ENCODE results near the gene DACH1. TPM values are rescaled to one million over a fixed set of nuclear protein-coding genes. Genes with fewer than 3 reads are reported as not detected.

DACH1 gene
- total RNA-seq, 1 experiment from 2014 or later, result 1.2 TPM

- no peaks in the 10 kb centered on the region for H3K27me3 Mint-ChIP-seq (ENCODE audit: insufficient read depth, unreplicated experiment)
- peaks cover 6% of the 10 kb centered on the region for H3K4me1 Mint-ChIP-seq (ENCODE audit: low read depth, unreplicated experiment)
- H3K9me3 ChIP-seq, result no peaks in the 10 kb centered on the region
- H3K36me3 ChIP-seq (ENCODE audit: control insufficient read depth, insufficient read depth, low read length), result no peaks in the 10 kb centered on the region
- H3K27ac Mint-ChIP-seq (ENCODE audit: unreplicated experiment), result no peak overlapping the region
- no peaks in the 10 kb centered on the region for H3K27me3 ChIP-seq (replicated peaks; ENCODE audit: control insufficient read depth, insufficient read depth, low read length)
- H3K9me3 Mint-ChIP-seq (ENCODE audit: unreplicated experiment), result no peaks in the 10 kb centered on the region
- no peak overlapping the region for H3K4me3 Mint-ChIP-seq (ENCODE audit: unreplicated experiment)
- intact Hi-C loops (cut with micrococcal nuclease; ENCODE audit: unreplicated experiment), result loop anchor here (1.0 kb wide), 2 partner anchors 157 to 236 kb away; no protein-coding TSS in a partner anchor
- no peaks in the 10 kb centered on the region for H3K4me1 ChIP-seq
- BruUV-seq (replicated peaks), result no TSS peak
- ChIA-PET POLR2A (no interaction called here), CTCF (no interaction called here)
- peak; percentile 35 to 50 for TF ChIP-seq CTCF (IDR thresholded peaks at IDR 0.05; ENCODE audit: insufficient read depth in 1 of 2, low read depth in 1 of 2, low read length in 1 of 2, severe bottlenecking in 1 of 2, unreplicated experiment in 1 of 2)
- DNase-seq, result no peak
- no peak overlapping the region for H3K4me3 ChIP-seq (ENCODE audit: low read depth, low read length)
- H3K36me3 Mint-ChIP-seq (ENCODE audit: insufficient read depth, unreplicated experiment), result no peaks in the 10 kb centered on the region
Observed at GRCh38 chr13:71477735-71478134, 389.3 kb downstream of the DACH1 start.

GRCh38 chr13:71474936-71475335, 392.1 kb downstream of the DACH1 start:
- no peaks in the 10 kb centered on the region for H3K9me3 Mint-ChIP-seq (ENCODE audit: unreplicated experiment)
- CTCF ChIA-PET, result no interaction called here
- H3K27me3 ChIP-seq (replicated peaks; ENCODE audit: control insufficient read depth, insufficient read depth, low read length), result no peaks in the 10 kb centered on the region
- H3K9me3 ChIP-seq, result no peaks in the 10 kb centered on the region
- TF ChIP-seq CTCF (IDR thresholded peaks at IDR 0.05; ENCODE audit: insufficient read depth in 1 of 2, low read depth in 1 of 2, low read length in 1 of 2, severe bottlenecking in 1 of 2, unreplicated experiment in 1 of 2), result no peak
- H3K4me1 Mint-ChIP-seq (ENCODE audit: low read depth, unreplicated experiment), result peaks cover 5% of the 10 kb centered on the region
- no peaks in the 10 kb centered on the region for H3K36me3 Mint-ChIP-seq (ENCODE audit: insufficient read depth, unreplicated experiment)
- intact Hi-C loops (cut with micrococcal nuclease; ENCODE audit: unreplicated experiment), result no loop called here
- DNase-seq, result no peak
- H3K27me3 Mint-ChIP-seq (ENCODE audit: insufficient read depth, unreplicated experiment), result no peaks in the 10 kb centered on the region
- no peak overlapping the region for H3K27ac Mint-ChIP-seq (ENCODE audit: unreplicated experiment)
- H3K4me3 ChIP-seq (ENCODE audit: low read depth, low read length), result no peak overlapping the region
- POLR2A ChIA-PET, result no interaction called here
- no TSS peak for BruUV-seq (replicated peaks)
- H3K4me3 Mint-ChIP-seq (ENCODE audit: unreplicated experiment), result no peak overlapping the region
- no peaks in the 10 kb centered on the region for H3K36me3 ChIP-seq (ENCODE audit: control insufficient read depth, insufficient read depth, low read length)
- no peaks in the 10 kb centered on the region for H3K4me1 ChIP-seq

GRCh38 chr13:71469626-71470025, 397.4 kb downstream of the DACH1 start:
- intact Hi-C loops (cut with micrococcal nuclease; ENCODE audit: unreplicated experiment), result loop anchor here (10.0 kb wide), 1 partner anchor 505 kb away; no protein-coding TSS in a partner anchor
- H3K9me3 Mint-ChIP-seq (ENCODE audit: unreplicated experiment), result no peaks in the 10 kb centered on the region
- no peak for TF ChIP-seq CTCF (IDR thresholded peaks at IDR 0.05; ENCODE audit: insufficient read depth in 1 of 2, low read depth in 1 of 2, low read length in 1 of 2, severe bottlenecking in 1 of 2, unreplicated experiment in 1 of 2)
- CTCF ChIA-PET, result no interaction called here
- no peak overlapping the region for H3K27ac Mint-ChIP-seq (ENCODE audit: unreplicated experiment)
- H3K4me3 Mint-ChIP-seq (ENCODE audit: unreplicated experiment), result no peak overlapping the region
- no peaks in the 10 kb centered on the region for H3K4me1 Mint-ChIP-seq (ENCODE audit: low read depth, unreplicated experiment)
- POLR2A ChIA-PET, result no interaction called here
- H3K9me3 ChIP-seq, result no peaks in the 10 kb centered on the region
- no peaks in the 10 kb centered on the region for H3K27me3 ChIP-seq (replicated peaks; ENCODE audit: control insufficient read depth, insufficient read depth, low read length)
- H3K36me3 Mint-ChIP-seq (ENCODE audit: insufficient read depth, unreplicated experiment), result no peaks in the 10 kb centered on the region
- no peaks in the 10 kb centered on the region for H3K36me3 ChIP-seq (ENCODE audit: control insufficient read depth, insufficient read depth, low read length)
- H3K4me3 ChIP-seq (ENCODE audit: low read depth, low read length), result no peak overlapping the region
- no peaks in the 10 kb centered on the region for H3K4me1 ChIP-seq
- DNase-seq, result no peak
- H3K27me3 Mint-ChIP-seq (ENCODE audit: insufficient read depth, unreplicated experiment), result no peaks in the 10 kb centered on the region
- no TSS peak for BruUV-seq (replicated peaks)

Measured in Caco-2 (cell line).